ENCODE measurements around the gene CLN3. TPM values are rescaled to one million over a fixed set of nuclear protein-coding genes. Genes with fewer than 3 reads are reported as not detected.

The CLN3 gene
- total RNA-seq, 1 donor from 2014 or later, result 10.4 TPM

DNA sequence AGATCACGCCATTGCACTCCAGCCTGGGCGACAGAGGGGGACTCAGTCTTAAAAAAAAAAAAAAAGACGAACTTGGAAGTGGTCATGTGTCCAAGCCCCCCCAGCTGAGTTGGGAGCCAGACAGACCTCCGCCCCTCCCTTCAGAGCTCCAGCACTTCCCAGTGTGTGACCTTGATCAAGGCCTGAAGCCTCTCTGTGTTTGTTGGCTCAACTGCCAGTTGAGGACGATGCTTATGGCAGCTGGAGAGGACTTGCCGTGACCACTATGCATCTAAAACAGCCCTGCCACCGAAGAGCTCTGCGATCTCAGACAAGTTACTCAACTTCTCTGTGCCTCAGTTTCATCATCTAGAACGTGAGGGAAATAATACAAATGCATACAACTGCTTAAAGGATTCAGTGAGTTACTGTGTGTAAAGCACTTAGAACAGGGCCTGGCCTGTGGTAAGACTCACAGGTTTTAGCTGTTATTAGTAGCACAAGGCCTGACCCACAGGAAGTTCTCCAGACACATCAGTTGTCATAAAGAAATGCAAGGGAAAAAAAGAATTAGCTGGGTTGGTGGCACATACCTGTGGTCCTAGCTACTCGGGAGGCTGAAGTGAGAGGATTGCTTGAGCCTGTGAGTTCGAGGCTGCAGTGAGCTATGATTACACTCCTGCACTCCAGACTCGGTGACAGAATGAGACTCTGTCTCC is 21.8 kb upstream of the CLN3 start:
- H3K4me1 ChIP-seq (ENCODE audit: control insufficient read depth in 3 of 3, insufficient read depth in 3 of 3, low read length in 3 of 3), result no peaks in the 10 kb centered on the region
- H3K27ac ChIP-seq (ENCODE audit: low read depth, low read length), result no peak overlapping the region

DNA sequence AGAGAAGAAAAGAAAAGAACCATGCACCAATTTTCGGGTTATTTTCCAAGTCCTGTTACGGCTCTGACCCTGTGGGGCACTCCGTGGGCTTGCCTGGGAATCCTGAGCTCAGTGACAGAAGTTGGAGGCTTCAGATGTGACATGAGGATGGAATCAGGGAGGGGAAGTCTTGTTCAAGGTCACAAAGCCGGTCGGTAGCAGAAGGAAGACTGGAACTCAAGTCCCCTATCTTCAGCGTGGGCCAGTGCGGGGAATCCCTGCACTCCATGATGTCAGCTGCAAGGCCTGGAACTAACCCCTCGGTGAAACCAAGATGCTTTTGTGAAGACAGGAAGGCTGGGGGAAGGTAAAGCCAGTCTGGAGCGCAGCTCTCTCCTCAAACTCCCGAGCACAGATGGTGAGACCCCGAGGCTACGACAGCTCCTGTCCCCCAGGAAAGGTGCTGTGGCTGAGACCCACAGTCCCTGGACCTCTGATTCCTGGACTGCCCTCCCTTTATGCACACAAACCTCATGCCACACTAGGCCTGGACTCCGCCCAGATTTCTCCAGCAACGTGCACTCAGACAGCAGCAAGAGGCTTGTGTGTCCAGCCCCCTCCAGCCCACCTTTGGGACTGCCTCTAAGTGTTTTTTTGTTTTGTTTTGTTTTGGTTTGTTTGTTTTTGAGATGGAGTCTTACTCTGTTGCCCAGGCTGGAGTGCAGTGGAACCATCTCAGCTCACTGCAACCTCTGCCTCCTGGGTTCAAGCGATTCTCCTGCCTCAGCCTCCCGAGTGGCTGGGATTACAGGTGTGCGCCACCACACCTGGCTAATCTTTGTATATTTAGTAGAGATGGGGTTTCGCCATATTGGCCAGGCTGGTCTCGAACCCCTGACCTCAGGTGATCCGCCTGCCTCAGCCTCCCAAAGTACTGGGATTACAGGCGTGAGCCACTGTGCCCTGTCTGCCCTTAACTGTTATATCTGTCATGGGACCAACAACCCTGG is 20.2 kb upstream of the CLN3 start:
- no peak overlapping the region for H3K9ac ChIP-seq (ENCODE audit: low read depth in 1 of 3, low read length in 3 of 3)
- H3K4me3 ChIP-seq (ENCODE audit: low read length in 3 of 3), result no peak overlapping the region
- H3K27ac ChIP-seq (ENCODE audit: low read depth, low read length), result no peak overlapping the region
- H3K27me3 ChIP-seq (ENCODE audit: control insufficient read depth in 3 of 3, insufficient read depth in 3 of 3, low read length in 3 of 3), result peaks cover 0 to 10% (median 8%) of the 10 kb centered on the region in 3 donors
- H3K36me3 ChIP-seq (ENCODE audit: control insufficient read depth in 3 of 3, insufficient read depth in 3 of 3, low read length in 3 of 3), result no peaks in the 10 kb centered on the region
- no peaks in the 10 kb centered on the region for H3K9me3 ChIP-seq (ENCODE audit: control insufficient read depth in 3 of 3, low read length in 3 of 3)
- H3K4me1 ChIP-seq (ENCODE audit: control insufficient read depth in 3 of 3, insufficient read depth in 3 of 3, low read length in 3 of 3), result no peaks in the 10 kb centered on the region

More for the DNA sequence above, 21.8 kb upstream of the CLN3 start:
- Histone ChIP-seq H3K27me3 (ENCODE audit: control insufficient read depth in 3 of 3, insufficient read depth in 3 of 3, low read length in 3 of 3) (no peaks in the 10 kb centered on the region), H3K9ac (ENCODE audit: low read depth in 1 of 3, low read length in 3 of 3) (no peak overlapping the region), H3K9me3 (ENCODE audit: control insufficient read depth in 3 of 3, low read length in 3 of 3) (no peaks in the 10 kb centered on the region), H3K4me3 (ENCODE audit: low read length in 3 of 3) (no peak overlapping the region), H3K36me3 (ENCODE audit: control insufficient read depth in 3 of 3, insufficient read depth in 3 of 3, low read length in 3 of 3) (no peaks in the 10 kb centered on the region)

DNA sequence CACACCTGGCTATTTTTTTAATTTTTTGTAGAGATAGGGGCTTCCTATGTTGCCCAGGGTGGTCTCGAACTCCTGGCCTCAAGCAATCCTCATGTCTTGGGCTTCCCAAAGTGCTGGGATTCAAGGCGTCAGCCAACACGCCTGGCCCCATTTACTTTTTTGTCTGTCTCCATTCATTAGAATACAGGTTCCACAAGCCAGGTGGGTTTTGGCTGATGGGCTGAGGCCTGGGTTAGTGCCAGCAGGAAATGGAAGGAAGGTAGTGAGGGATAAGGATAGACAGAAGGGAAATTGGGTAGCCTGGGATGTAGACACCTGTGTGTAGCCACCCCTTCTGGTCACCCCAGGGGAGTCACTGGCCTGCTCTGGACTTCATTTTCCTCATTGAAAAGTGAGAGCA is 19.2 kb upstream of the CLN3 start:
- Histone ChIP-seq H3K4me1 (ENCODE audit: control insufficient read depth in 3 of 3, insufficient read depth in 3 of 3, low read length in 3 of 3) (no peaks in the 10 kb centered on the region), H3K4me3 (ENCODE audit: low read length in 3 of 3) (no peak overlapping the region), H3K27ac (ENCODE audit: low read depth, low read length) (no peak overlapping the region), H3K9ac (ENCODE audit: low read depth in 1 of 3, low read length in 3 of 3) (no peak overlapping the region), H3K36me3 (ENCODE audit: control insufficient read depth in 3 of 3, insufficient read depth in 3 of 3, low read length in 3 of 3) (no peaks in the 10 kb centered on the region), H3K27me3 (ENCODE audit: control insufficient read depth in 3 of 3, insufficient read depth in 3 of 3, low read length in 3 of 3) (peaks cover 3 to 19% (median 18%) of the 10 kb centered on the region in 3 donors), H3K9me3 (ENCODE audit: control insufficient read depth in 3 of 3, low read length in 3 of 3) (no peaks in the 10 kb centered on the region)

DNA sequence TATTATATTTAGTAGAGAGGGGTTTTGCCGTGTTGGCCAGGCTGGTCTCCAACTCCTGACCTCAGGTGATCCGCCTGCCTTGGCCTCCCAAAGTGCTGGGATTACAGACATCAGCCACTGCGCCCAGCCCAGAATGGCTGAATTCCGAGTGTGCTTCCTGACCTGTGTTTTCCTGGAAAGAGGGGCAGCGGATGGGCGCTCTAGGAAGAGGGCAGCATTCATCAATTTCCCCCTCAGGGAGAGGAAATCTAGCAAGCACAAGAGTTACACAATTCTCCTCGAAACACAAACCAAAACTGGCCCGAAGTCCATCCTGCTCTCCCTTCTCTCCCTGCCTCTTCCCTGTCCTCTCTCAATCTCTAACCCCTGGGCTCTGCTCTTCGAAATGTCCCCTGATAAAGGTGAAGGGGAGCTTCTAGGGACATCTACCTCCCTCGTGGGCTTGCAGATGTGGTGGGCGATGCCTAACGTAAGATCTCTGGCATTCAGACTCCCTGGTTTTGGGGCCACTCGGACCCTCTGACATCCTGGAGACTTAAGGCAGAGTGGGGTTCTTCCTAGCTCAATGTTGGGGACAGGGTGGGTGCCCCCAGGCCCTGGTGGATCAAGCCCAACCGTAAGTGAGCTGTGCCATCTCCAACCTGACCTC is 13.7 kb upstream of the CLN3 start:
- no peaks in the 10 kb centered on the region for H3K9me3 ChIP-seq (ENCODE audit: control insufficient read depth in 3 of 3, low read length in 3 of 3)
- no peaks in the 10 kb centered on the region for H3K4me1 ChIP-seq (ENCODE audit: control insufficient read depth in 3 of 3, insufficient read depth in 3 of 3, low read length in 3 of 3)
- H3K4me3 ChIP-seq (ENCODE audit: low read length in 3 of 3), result no peak overlapping the region
- no peak overlapping the region for H3K27ac ChIP-seq (ENCODE audit: low read depth, low read length)
- no peak overlapping the region for H3K9ac ChIP-seq (ENCODE audit: low read depth in 1 of 3, low read length in 3 of 3)
- peaks cover 11 to 31% (median 27%) of the 10 kb centered on the region in 3 donors for H3K27me3 ChIP-seq (ENCODE audit: control insufficient read depth in 3 of 3, insufficient read depth in 3 of 3, low read length in 3 of 3)
- H3K36me3 ChIP-seq (ENCODE audit: control insufficient read depth in 3 of 3, insufficient read depth in 3 of 3, low read length in 3 of 3), result no peaks in the 10 kb centered on the region

DNA sequence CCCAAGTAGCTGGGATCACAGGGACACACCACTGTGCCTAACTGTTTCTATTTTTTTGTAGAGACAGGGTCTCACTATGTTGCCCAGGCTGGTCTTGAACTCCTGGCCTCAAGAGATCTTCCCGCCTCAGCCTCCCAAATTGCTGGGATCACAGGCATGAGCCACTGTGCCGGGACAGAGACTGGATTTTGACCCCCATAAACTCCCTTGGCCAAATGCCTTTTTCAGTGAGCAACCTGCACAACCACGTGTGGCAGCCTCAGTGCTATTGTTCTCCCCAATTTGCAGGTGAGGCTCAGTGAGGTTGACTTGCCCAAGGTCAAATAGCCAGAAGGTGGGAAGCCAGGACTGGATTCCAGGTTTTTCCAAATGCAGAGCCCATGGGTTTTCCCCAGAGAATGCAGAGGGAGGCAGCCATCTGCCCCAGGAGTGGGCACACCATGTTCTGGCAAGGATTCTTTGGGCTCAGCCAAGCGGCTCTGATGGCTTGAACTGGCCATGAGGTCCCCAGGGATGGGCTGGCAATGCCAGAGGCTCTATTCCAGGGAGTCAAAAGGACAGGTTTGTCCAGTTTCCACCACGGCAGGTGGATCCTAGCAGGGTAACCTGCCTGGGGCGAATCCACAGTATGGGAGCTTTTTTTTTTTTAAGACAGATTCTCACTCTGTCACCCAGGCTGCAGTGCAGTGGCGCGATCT is 13.0 kb upstream of the CLN3 start:
- H3K36me3 ChIP-seq (ENCODE audit: control insufficient read depth in 3 of 3, insufficient read depth in 3 of 3, low read length in 3 of 3), result no peaks in the 10 kb centered on the region
- no peak overlapping the region for H3K27ac ChIP-seq (ENCODE audit: low read depth, low read length)
- no peak overlapping the region for H3K9ac ChIP-seq (ENCODE audit: low read depth in 1 of 3, low read length in 3 of 3)
- H3K4me1 ChIP-seq (ENCODE audit: control insufficient read depth in 3 of 3, insufficient read depth in 3 of 3, low read length in 3 of 3), result no peaks in the 10 kb centered on the region
- H3K4me3 ChIP-seq (ENCODE audit: low read length in 3 of 3), result no peak overlapping the region
- H3K9me3 ChIP-seq (ENCODE audit: control insufficient read depth in 3 of 3, low read length in 3 of 3), result no peaks in the 10 kb centered on the region
- H3K27me3 ChIP-seq (ENCODE audit: control insufficient read depth in 3 of 3, insufficient read depth in 3 of 3, low read length in 3 of 3), result peaks cover 11 to 31% (median 27%) of the 10 kb centered on the region in 3 donors

DNA sequence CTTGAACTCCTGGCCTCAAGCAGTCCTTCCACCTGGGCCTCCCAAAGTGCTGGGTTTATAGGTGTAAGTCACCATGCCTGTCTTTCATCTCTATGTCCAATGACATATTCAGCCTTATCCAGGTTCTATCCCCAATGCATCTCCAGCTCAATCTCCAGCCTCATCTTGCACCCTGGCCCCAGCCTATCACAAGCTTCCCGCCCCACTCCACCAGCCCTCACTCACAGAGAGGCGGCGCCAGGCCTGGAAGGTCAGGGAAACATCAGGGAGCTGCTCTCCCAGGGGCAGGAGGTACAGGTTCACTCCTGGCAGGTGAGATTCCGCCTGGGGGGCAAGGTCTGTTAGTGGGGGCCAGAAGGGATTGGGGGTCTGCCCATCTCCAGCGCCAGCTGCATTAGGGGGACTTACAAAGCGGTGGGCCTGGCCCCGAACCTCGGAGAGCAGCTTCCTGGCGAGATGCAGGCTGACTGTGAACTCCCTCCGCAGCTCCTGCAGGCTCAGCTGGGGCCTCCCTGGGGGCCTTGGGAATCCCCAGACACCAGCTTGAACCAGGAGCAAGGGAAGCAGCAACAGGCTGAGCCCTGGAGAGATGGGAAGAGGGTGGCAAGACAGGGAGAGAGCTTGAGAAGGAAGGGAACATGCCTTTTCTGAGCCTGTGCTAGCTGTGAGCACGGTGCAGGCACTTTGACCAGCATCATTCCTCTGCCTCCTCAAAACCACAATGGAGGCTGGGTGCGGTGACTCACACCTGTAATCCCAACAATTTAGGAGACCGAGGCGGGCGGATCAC is 11.8 kb upstream of the CLN3 start:
- H3K9ac ChIP-seq (ENCODE audit: low read depth in 1 of 3, low read length in 3 of 3), result no peak overlapping the region
- H3K27me3 ChIP-seq (ENCODE audit: control insufficient read depth in 3 of 3, insufficient read depth in 3 of 3, low read length in 3 of 3), result peaks cover 11 to 31% (median 27%) of the 10 kb centered on the region in 3 donors
- no peak overlapping the region for H3K27ac ChIP-seq (ENCODE audit: low read depth, low read length)
- H3K36me3 ChIP-seq (ENCODE audit: control insufficient read depth in 3 of 3, insufficient read depth in 3 of 3, low read length in 3 of 3), result no peaks in the 10 kb centered on the region
- no peaks in the 10 kb centered on the region for H3K4me1 ChIP-seq (ENCODE audit: control insufficient read depth in 3 of 3, insufficient read depth in 3 of 3, low read length in 3 of 3)
- no peaks in the 10 kb centered on the region for H3K9me3 ChIP-seq (ENCODE audit: control insufficient read depth in 3 of 3, low read length in 3 of 3)
- H3K4me3 ChIP-seq (ENCODE audit: low read length in 3 of 3), result no peak overlapping the region

DNA sequence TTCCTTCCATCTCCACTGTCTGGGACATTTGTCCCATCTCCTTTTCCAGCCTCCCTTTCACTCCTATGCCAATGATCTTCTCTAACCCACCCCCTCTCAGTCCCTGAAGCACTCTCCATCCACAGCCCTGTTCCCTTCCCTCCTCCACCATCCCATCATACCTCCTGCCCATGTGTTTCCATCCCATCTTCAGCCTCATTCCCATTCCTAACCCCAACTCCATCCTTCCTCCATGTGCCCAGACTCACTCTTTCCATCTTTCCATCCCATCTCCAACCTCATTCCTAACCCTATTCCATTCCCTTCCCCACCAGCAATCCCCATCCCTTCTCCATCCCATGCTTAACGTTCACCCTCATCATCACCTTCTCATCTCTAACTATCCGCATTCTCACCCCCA is 10.4 kb upstream of the CLN3 start:
- Histone ChIP-seq H3K36me3 (ENCODE audit: control insufficient read depth in 3 of 3, insufficient read depth in 3 of 3, low read length in 3 of 3) (no peaks in the 10 kb centered on the region), H3K9ac (ENCODE audit: low read depth in 1 of 3, low read length in 3 of 3) (no peak overlapping the region), H3K9me3 (ENCODE audit: control insufficient read depth in 3 of 3, low read length in 3 of 3) (no peaks in the 10 kb centered on the region), H3K27me3 (ENCODE audit: control insufficient read depth in 3 of 3, insufficient read depth in 3 of 3, low read length in 3 of 3) (peaks cover 11 to 27% (median 19%) of the 10 kb centered on the region in 3 donors), H3K27ac (ENCODE audit: low read depth, low read length) (no peak overlapping the region), H3K4me3 (ENCODE audit: low read length in 3 of 3) (no peak overlapping the region), H3K4me1 (ENCODE audit: control insufficient read depth in 3 of 3, insufficient read depth in 3 of 3, low read length in 3 of 3) (no peaks in the 10 kb centered on the region)

DNA sequence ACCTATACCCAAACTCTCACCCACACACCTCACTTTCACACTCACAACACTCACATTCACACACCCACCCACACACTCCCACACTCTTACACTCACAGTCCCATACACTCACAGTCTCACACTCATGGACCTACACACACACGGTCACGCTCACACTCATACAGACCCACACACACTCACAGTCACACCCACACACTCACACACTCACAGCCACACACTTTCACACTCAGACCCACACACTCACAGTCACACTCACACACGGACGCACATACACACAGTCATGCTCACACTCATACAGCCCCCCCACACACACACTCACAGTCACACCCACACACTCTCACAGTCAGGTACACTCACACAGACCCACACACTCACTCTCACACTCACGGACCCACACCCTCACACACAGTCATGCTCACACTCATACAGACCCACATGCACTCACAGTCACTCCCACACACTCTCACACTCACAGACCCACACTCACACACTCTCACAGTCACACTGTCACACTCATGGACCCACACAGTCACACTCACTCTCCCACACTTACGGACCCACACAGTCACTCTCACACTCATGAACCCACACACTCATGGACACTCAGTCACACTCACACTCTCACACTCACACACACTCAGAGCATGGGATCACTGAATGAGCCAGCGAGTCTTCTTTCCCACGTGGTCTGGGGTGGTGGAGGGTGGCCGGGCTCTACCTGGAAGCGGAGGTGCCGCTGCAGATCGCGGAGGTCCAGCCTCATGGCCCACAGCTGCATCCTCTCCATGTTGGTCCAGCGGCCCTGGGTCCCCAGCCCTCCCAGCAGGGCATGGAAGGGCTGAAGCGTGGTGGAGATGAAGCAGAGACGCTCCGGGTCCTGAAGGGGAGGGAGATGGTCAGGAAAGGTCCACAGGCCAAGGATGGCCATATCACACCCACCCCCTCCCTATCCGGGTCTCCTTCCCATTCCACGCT is 9.7 kb upstream of the CLN3 start:
- Histone ChIP-seq H3K9me3 (ENCODE audit: control insufficient read depth in 3 of 3, low read length in 3 of 3) (no peaks in the 10 kb centered on the region), H3K9ac (ENCODE audit: low read depth in 1 of 3, low read length in 3 of 3) (no peak overlapping the region), H3K4me3 (ENCODE audit: low read length in 3 of 3) (no peak overlapping the region), H3K4me1 (ENCODE audit: control insufficient read depth in 3 of 3, insufficient read depth in 3 of 3, low read length in 3 of 3) (no peaks in the 10 kb centered on the region), H3K36me3 (ENCODE audit: control insufficient read depth in 3 of 3, insufficient read depth in 3 of 3, low read length in 3 of 3) (no peaks in the 10 kb centered on the region), H3K27ac (ENCODE audit: low read depth, low read length) (no peak overlapping the region), H3K27me3 (ENCODE audit: control insufficient read depth in 3 of 3, insufficient read depth in 3 of 3, low read length in 3 of 3) (peaks cover 11 to 25% (median 13%) of the 10 kb centered on the region in 3 donors)
